Measurements from ENCODE around the gene UBE4A.

Gene UBE4A

DNA sequence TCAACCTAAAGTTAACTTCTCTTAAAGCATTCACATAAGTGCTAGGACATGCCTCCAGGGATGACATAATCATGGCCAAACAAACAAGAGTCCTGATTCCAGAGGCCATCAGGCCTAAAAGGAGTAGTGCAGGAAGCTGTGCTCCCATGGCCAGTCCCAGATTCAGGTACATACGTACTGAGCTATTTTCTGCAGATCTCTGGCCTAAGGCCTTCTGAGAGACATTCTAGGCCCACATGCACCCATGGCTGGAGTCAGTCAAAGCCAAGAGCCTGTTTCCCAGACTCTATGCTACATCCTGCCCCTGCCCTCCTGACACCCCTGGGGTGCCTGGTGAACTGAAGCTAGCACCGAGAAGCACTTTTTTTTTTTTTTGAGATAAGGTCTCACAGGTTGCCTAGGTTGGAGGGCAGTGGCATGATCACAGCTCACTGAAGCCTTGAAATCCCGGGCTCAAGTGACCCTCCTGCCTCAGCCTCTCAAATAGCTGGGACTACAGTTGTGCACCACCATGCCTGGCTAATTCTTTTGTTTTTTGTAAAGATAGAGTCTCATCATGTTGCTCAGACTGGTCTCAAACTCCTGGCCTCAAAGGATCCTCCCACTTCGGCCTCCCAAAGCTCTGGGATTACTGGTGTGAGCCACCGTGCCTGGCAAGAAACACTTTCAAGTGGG, 17.4 kb upstream of the UBE4A start:
- DNase-seq (ENCODE audit: low spot score), result no peak

DNA sequence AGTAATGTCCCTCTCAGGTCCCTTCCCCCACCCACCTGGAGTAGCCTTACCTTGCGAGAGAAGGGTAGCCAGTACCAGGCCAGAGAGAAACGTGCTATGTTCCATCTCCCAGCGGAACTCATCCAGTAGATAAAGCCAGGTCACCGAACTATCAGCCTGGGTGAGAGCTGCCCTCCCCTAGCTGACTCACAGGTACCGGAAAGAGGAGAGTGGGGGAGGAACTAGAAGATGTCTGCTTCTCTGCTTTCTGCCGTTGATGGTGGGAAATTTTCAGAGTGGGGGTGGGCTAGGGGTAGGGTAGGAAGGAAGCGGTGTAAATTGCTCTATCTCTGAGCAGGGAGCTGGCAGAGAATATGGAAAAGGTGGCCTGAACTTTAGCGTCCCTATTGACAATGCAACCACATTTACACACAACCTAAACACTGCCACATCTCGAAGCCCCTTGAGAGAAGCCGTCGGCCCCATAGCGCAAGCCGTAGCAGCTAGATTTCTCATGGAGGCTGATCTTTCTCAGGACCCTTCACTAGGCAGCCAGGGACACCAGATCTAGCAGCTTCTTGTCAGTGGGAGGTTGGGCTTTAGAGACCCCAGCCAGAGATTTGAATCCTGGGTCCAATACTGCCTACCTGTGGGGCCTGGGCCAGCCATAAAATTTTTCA, 16.8 kb upstream of the UBE4A start, which contains the start of gene CD3D:
TSS of gene CD3D (minus strand) at position 203 of the 659 bp plus-strand sequence. CDS start at position 105, 98 bp downstream.
- DNase-seq (ENCODE audit: low spot score), result no peak

GRCh38 chr11:118343248-118343647, 16.2 kb upstream of the UBE4A start:
- DNase-seq (ENCODE audit: low spot score), result no peak

GRCh38 chr11:118343981-118344515, 15.4 kb upstream of the UBE4A start, which contains the start of gene CD3G:
CD3G (plus strand) TSS chr11:118344344; CDS start chr11:118344424, 80 bp downstream.
- no peak for DNase-seq (ENCODE audit: low spot score)

DNA sequence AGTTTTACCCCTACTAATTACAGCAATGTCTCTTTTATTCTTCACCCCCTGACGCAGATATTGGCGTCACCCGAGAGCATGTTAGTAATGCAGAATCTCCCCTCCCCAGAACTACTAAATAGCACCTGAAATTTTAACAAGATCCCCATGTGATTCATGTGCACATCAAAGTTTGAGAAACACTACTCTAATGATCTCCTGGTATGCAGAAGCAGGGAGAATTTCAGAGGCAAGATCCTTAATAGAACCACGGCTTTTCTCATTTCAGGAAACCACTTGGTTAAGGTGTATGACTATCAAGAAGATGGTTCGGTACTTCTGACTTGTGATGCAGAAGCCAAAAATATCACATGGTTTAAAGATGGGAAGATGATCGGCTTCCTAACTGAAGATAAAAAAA, 9.9 kb upstream of the UBE4A start:
- DNase-seq (ENCODE audit: low spot score), result no peak

- DNase-seq (ENCODE audit: low spot score), result no peak
These were observed 6.2 kb upstream of the UBE4A start for GRCh38 chr11:118353084-118353710.

- no peak for DNase-seq (ENCODE audit: low spot score)
These were observed 1.3 kb upstream of the UBE4A start for GRCh38 chr11:118358071-118358470.

- DNase-seq (ENCODE audit: low spot score), result no peak
These were observed 5.7 kb downstream of the UBE4A start for GRCh38 chr11:118364956-118365615.

DNA sequence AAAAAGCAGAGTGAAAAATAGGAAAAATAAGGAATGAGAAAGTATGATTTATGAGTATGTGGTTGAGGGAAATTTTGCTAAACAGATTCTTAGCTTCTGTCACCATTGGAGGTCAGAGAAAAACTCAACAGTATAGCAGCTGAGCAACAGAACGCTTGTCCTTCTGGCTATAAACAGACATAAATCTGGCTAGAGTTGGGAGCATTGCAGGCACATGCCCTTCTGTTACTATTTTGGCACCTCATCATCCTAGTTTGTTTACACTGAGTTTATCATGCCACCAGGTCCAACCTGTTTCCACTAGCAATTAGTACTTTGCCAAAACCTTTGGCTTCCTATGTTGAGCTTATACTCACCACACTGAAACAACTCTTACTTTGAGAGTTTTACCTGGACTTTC, 6.9 kb downstream of the UBE4A start:
- no peak for DNase-seq (ENCODE audit: low spot score)

DNA sequence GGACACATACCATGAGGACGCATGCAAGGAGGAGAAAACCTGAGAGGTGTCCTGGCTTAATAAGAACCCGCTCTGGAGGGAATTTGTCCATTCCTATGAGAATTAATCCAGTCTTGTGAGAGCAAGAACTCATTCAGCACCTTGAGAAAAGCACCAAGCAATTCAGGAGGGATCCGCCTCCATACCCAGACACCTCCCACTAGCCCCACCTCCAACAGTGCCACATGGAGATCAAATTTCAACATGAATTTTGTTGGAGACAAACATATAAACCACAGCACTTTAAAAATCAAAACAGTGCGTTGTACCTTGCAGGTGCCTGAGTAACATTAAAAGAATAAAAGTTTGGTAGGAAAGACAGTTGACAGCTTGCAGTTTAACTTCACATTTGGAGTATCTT, 11.4 kb downstream of the UBE4A start:
- no peak for DNase-seq (ENCODE audit: low spot score)

DNA sequence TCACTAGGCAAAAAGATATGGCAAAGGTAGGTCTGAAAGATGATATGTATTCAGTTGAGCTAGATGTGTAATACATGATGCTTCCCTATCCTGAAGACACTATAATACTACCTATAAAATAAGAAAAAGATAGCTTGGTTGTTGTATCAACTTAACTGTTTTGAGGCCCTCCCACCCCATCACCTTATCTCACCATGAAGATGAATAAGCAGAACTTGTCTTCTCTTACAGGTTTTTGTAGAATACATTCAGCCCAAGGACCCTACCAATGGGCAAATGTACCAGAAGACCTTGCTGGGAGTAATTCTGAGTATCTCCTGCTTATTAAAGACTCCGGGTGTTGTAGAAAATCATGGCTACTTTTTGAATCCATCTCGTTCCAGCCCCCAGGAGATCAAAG, 13.9 kb downstream of the UBE4A start:
- DNase-seq (ENCODE audit: low spot score), result no peak

DNA sequence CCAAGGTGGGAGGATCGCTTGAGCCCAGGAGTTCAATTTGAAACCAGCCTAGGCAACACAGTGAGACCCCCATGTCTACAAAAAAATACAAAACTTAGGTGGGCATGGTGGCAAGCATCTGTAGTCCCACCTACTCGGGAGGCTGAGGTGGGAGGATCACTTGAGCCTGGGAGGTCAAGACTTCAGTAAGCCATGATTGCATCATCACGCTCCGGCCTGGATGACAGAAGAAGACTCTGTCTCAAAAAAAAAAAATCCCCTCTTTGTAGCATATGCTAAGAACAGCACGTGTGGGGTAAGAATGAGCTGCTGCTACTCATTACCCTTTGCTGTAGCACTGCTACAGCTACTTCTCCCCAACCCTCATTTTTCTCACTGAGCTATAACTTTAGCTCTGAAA, 14.5 kb downstream of the UBE4A start:
- no peak for DNase-seq (ENCODE audit: low spot score)

DNA sequence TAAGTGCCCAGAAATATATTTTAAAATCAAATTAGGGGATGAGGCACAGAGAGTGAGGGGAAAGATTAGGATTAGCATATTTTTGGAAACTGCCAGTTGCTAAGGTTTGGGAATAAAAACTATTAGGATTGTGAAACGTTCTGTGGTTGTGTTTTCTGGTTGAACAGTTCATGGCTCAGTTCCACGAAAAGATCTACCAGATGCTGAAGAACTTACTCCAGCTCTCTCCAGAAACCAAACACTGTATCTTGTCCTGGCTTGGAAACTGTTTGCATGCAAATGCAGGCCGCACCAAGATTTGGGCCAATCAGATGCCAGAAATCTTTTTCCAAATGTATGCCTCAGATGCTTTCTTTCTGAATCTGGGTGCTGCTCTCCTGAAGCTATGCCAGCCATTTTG, 15.3 kb downstream of the UBE4A start:
- DNase-seq (ENCODE audit: low spot score), result no peak

DNA sequence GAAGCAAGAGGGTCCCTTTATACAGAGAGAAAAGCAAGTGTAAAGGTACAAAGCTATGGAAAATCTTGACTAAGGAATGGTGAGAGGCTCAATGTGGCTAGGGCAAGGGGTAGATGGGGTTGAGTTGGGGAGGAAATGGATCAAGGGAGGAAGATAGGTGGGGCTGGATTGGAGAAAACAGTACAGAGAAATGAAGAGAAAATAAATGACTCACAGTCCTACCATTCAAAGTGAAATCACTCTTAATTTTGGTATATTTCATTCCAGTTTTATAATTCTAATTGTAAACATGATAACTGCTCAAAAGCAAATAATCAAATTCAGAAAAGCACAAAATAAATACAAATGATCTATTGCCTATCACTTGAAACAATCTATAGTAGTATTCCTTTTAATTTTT, 16.6 kb downstream of the UBE4A start:
- DNase-seq (ENCODE audit: low spot score), result no peak

DNA sequence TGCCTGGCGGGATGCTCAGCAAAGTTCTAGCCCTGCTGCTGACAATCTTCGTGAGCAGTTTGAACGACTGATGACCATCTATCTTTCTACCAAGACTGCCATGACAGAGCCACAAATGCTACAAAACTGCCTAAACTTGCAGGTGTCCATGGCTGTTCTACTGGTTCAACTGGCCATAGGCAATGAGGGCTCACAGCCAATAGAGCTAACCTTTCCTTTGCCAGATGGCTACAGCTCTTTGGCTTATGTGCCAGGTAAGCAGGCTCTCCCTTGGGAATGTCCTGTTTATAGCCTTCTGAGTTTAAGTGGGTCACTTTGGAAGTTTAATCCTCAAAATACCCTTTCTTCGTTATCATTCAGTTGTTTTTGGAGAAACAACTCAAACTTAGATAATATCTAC, 20.1 kb downstream of the UBE4A start:
- no peak for DNase-seq (ENCODE audit: low spot score)

DNA sequence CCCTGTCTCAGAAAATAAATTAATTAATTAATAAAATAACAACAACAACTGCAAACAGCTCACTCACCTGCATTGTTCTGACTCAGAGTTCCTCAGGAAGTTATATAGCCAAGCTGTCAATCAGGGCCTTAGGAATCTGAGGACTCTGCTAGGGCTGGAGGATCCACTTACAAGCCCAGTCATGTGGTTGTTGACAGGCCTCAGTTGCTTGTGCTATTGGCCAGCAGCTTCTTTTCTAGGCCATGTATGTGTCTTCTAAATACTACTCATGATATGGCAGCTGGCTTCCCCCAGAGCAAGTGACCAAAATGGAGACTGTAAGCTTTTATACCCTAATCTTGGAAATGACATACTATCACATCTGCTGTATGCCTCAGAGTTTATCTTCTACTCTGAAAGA, 21.2 kb downstream of the UBE4A start:
- no peak for DNase-seq (ENCODE audit: low spot score)

DNA sequence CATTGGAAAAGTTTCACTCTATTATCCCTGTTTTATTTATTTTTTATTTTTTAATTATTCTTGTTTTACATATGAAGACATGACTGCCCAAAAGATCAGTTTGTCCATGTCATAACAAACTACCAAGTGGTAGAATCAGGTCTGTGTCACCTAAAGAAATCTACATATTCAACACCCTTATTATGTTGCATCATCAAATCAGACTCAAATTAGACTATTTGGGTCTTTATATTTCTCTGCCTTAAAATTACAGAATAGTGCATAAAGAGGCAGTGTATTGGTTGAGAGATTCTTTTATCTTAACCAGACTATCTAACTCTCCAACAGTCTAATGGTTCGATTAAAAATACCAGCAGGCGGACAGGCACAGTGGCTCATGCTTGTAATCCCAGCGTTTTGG, 23.6 kb downstream of the UBE4A start:
- no peak for DNase-seq (ENCODE audit: low spot score)

DNA sequence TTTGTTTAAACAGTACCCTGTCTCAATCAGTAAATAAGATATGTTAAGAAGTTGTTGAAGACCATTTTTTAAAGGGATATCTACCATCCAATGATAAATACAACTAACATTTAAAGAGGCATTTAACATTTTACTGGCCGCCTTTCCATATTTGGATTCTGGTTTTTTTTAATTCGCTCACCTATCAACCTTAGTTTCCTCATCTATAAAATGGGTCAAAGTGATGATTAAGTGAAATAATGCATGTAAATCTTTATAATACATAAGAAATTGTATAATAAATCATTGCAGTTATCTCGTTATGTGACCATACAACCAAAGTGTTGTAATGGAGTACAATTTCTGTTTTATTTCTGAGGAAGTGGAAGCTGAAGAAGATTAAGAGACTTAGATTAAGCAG, 24.3 kb downstream of the UBE4A start:
- DNase-seq (ENCODE audit: low spot score), result no peak

- no peak for DNase-seq (ENCODE audit: low spot score)
These were observed 36.7 kb downstream of the UBE4A start for GRCh38 chr11:118396097-118396501.

DNA sequence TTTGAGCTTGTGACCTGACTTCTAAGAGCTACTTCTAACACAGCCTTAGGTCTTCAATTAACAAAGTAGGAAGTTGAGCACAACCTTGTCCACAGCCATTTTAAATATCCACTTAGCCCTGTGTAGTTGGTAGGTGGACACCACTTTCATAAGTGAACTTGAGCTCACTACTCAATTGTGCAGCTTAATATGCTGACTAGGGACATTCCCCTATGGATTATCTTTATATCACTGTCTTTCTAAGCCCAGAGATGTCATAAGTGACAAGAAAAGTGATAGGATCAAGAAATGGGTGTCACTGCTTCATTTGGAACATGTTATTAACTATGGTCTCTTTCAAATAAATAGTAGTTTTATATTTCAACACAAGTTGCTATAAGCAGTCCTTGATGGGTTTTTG, 38.0 kb downstream of the UBE4A start:
- no peak for DNase-seq (ENCODE audit: low spot score)

GRCh38 chr11:118398791-118399559, 39.6 kb downstream of the UBE4A start:
- no peak for DNase-seq (ENCODE audit: low spot score)
